Measurements from ENCODE around the gene FBXO21.

DNA sequence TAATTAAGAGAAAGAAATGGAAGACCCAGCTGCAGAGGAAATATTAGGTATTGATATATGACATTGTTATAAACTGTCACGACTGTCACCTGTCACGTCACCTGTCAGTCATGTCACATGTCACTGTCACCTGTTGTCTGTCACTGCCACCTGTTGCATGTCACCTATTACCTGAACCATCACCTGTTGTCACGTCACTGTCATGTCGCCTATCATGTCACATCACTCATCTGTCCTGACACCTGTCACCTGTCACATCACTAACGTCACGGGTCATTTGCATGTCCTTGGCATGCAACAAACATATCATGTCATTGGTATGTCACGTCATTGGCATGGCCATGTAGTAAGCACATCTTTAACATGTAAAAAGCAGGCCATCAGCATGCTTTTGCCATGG lies 64.5 kb downstream of the FBXO21 start:
- TF ChIP-seq, protein P1, sequence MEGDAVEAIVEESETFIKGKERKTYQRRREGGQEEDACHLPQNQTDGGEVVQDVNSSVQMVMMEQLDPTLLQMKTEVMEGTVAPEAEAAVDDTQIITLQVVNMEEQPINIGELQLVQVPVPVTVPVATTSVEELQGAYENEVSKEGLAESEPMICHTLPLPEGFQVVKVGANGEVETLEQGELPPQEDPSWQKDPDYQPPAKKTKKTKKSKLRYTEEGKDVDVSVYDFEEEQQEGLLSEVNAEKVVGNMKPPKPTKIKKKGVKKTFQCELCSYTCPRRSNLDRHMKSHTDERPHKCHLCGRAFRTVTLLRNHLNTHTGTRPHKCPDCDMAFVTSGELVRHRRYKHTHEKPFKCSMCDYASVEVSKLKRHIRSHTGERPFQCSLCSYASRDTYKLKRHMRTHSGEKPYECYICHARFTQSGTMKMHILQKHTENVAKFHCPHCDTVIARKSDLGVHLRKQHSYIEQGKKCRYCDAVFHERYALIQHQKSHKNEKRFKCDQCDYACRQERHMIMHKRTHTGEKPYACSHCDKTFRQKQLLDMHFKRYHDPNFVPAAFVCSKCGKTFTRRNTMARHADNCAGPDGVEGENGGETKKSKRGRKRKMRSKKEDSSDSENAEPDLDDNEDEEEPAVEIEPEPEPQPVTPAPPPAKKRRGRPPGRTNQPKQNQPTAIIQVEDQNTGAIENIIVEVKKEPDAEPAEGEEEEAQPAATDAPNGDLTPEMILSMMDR (IDR thresholded peaks at IDR 0.05), result no peak
- no peak for TF ChIP-seq POLR2A (IDR thresholded peaks at IDR 0.05)
